Fibroblast of lung (primary cell): Measurements from ENCODE around the gene RETREG1.

Source experiments
- CTCF ChIP-seq, 2 donors: IDR thresholded peaks in 1 of 2; conservative IDR thresholded peaks in 1 of 2; 1 replicate in 1 of 2; 2 replicates in 1 of 2; pipeline ENCODE4 v1.5.1; 2011 to 2012; ENCODE audit warnings: low read length in 2 of 2, control low read depth in 1 of 2, inconsistent platforms in 1 of 2, low read depth in 1 of 2, mild to moderate bottlenecking in 1 of 2
- EZH2 ChIP-seq: IDR thresholded peaks from 2 replicates; pipeline ENCODE4 v1.5.1; 2012; ENCODE audit warnings: low read length, control low read depth, mild to moderate bottlenecking; ENCODE audit errors: missing control alignments

- TF ChIP-seq EZH2 (no peak), CTCF (conservative IDR thresholded peaks at IDR 0.05 in 1 of 2, IDR thresholded peaks at IDR 0.05 in 1 of 2; ENCODE audit: low read depth in 1 of 2, low read length in 2 of 2) (no peak)
These were observed 132.7 kb downstream of the RETREG1 start for GRCh38 chr5:16484081-16484480.
